ENCODE data around the gene KCNH1.
A peak's percentile ranks its signal among the peaks of the same experiment; 100 is the strongest.

- no peak for TF ChIP-seq KAT2B (IDR thresholded peaks at IDR 0.05; ENCODE audit: low read depth, low read length)
- TF ChIP-seq CHD2 (IDR thresholded peaks at IDR 0.05; ENCODE audit: low read depth, low read length) = no peak
- TF ChIP-seq ZSCAN29 (IDR thresholded peaks at IDR 0.05) = no peak
- no peak for TF ChIP-seq MYC (IDR thresholded peaks at IDR 0.05; ENCODE audit: low read depth, low read length)
- TF ChIP-seq MYC (CRISPR knock-in tag; IDR thresholded peaks at IDR 0.05; ENCODE audit: borderline replicate concordance, low read depth) = no peak
- TF ChIP-seq, protein P1, sequence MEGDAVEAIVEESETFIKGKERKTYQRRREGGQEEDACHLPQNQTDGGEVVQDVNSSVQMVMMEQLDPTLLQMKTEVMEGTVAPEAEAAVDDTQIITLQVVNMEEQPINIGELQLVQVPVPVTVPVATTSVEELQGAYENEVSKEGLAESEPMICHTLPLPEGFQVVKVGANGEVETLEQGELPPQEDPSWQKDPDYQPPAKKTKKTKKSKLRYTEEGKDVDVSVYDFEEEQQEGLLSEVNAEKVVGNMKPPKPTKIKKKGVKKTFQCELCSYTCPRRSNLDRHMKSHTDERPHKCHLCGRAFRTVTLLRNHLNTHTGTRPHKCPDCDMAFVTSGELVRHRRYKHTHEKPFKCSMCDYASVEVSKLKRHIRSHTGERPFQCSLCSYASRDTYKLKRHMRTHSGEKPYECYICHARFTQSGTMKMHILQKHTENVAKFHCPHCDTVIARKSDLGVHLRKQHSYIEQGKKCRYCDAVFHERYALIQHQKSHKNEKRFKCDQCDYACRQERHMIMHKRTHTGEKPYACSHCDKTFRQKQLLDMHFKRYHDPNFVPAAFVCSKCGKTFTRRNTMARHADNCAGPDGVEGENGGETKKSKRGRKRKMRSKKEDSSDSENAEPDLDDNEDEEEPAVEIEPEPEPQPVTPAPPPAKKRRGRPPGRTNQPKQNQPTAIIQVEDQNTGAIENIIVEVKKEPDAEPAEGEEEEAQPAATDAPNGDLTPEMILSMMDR (IDR thresholded peaks at IDR 0.05 in 2 of 3, conservative IDR thresholded peaks at IDR 0.05 in 1 of 3; ENCODE audit: insufficient read depth in 2 of 3, low read depth in 1 of 3, low read length in 3 of 3) = peak in 1 of 3 experiments; percentile 20; a peak in 1 of 6 replicates
- no peak for TF ChIP-seq CEBPB (tag; IDR thresholded peaks at IDR 0.05)
- TF ChIP-seq MNT (conservative IDR thresholded peaks at IDR 0.05) = no peak
- TF ChIP-seq POLR2AphosphoS5 (IDR thresholded peaks at IDR 0.05; ENCODE audit: control insufficient read depth, insufficient read depth, low read depth, low read length) = no peak
- TF ChIP-seq E2F4 (CRISPR knock-in tag; IDR thresholded peaks at IDR 0.05; ENCODE audit: low read depth) = no peak
- TF ChIP-seq SMAD3 (CRISPR knock-in tag; conservative IDR thresholded peaks at IDR 0.05) = no peak
- no peak for TF ChIP-seq ELF4 (CRISPR knock-in tag; IDR thresholded peaks at IDR 0.05)
- TF ChIP-seq TBL1XR1 (IDR thresholded peaks at IDR 0.05; ENCODE audit: low read length in 2 of 2) = no peak
- TF ChIP-seq, protein P2, sequence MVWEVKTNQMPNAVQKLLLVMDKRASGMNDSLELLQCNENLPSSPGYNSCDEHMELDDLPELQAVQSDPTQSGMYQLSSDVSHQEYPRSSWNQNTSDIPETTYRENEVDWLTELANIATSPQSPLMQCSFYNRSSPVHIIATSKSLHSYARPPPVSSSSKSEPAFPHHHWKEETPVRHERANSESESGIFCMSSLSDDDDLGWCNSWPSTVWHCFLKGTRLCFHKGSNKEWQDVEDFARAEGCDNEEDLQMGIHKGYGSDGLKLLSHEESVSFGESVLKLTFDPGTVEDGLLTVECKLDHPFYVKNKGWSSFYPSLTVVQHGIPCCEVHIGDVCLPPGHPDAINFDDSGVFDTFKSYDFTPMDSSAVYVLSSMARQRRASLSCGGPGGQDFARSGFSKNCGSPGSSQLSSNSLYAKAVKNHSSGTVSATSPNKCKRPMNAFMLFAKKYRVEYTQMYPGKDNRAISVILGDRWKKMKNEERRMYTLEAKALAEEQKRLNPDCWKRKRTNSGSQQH (CRISPR knock-in tag; IDR thresholded peaks at IDR 0.05) = no peak
Measured at GRCh38 chr1:210743038-210743437, 390.9 kb downstream of the KCNH1 start.
